Sigmoid colon (tissue), 7 donors: ENCODE results near the gene ZNF407. TPM values are rescaled to one million over a fixed set of nuclear protein-coding genes. Genes with fewer than 3 reads are reported as not detected.

Experiments used
- DNase-seq: peaks from one replicate; pipeline ENCODE4 v3.0.0-alpha.2; 2019
- H3K27ac ChIP-seq, 4 donors: fragments of 200-600 bp; sonication (generic); one replicate each; pipeline ENCODE4 v1.5.1; 2016 to 2019; ENCODE audit warnings: mild to moderate bottlenecking in 1 of 4
- H3K27me3 ChIP-seq, 3 donors: fragments of 200-600 bp; sonication (generic); one replicate each; pipeline ENCODE4 v1.5.1; 2019; ENCODE audit warnings: mild to moderate bottlenecking in 1 of 3
- H3K36me3 ChIP-seq, 4 donors: fragments of 200-600 bp; sonication (generic); one replicate each; pipeline ENCODE4 v1.5.1; 2016 to 2019
- H3K4me1 ChIP-seq, 4 donors: fragments of 200-600 bp; sonication (generic); one replicate each; pipeline ENCODE4 v1.5.1; 2017 to 2019
- H3K4me3 ChIP-seq, 4 donors: fragments of 200-600 bp; sonication (generic); one replicate each; pipeline ENCODE4 v1.5.1; 2017 to 2019; ENCODE audit warnings: mild to moderate bottlenecking in 2 of 4, moderate library complexity in 1 of 4
- H3K9me3 ChIP-seq, 4 donors: fragments of 200-600 bp in 3 of 4; sonication (generic) in 3 of 4; one replicate each; pipeline versions ENCODE4 v1.5.1 to v1.6.1; 2013 to 2019
- CTCF ChIP-seq, 4 experiments: fragments of 450-650 bp in 3 of 4; fragments of 200-600 bp in 1 of 4; IDR thresholded peaks; one replicate each; pipeline ENCODE4 v1.5.1; 2016 to 2019; ENCODE audit warnings: antibody characterized with exemption in 4 of 4, mild to moderate bottlenecking in 3 of 4, moderate library complexity in 2 of 4
- EP300 ChIP-seq, 4 donors: sonication (generic); formaldehyde crosslinking; IDR thresholded peaks; one replicate each; pipeline ENCODE4 v1.6.1; 2017; ENCODE audit warnings: antibody characterized with exemption in 4 of 4
- POLR2A ChIP-seq, 2 donors: fragments of 450-650 bp; IDR thresholded peaks; one replicate each; pipeline ENCODE4 v1.6.1; 2016; ENCODE audit warnings: antibody characterized with exemption in 2 of 2, mild to moderate bottlenecking in 2 of 2, moderate library complexity in 2 of 2
- POLR2AphosphoS5 ChIP-seq, 4 donors: sonication (generic); formaldehyde crosslinking; IDR thresholded peaks; one replicate each; pipeline ENCODE4 v1.6.1; 2017; ENCODE audit warnings: antibody characterized with exemption in 4 of 4
- WGBS, 2 donors: extraction: QIAGEN DNeasy Blood & Tissue Kit; methylation state at CpG; one replicate each; pipeline ENCODE4 v1.1.7; 2013; 5-methylcytosine and 5-hydroxymethylcytosine counted together
- intact Hi-C: fragments of 100-400 bp; cut with DNase I; formaldehyde crosslinking; loops from one replicate; pipeline ENCODE4 v1.15.1; 2023
- polyA plus RNA-seq, 3 donors: library from polyadenylated mRNA; stranded (reverse); fragments of 200-250 nt; gene quantifications; one replicate each; pipeline ENCODE4 v1.2.3, GENCODE V29; 2013
- total RNA-seq, 4 donors: library from RNA; depleted of rRNA; stranded (reverse); fragments of >200 nt; gene quantifications; one replicate each; pipeline ENCODE4 v1.1.0, GENCODE V29; 2016
- donor health status: healthy with polysubstance abuse.
- donor health status: Bipolar disorder and iron deficiency.
- donor health status: healthy.

ZNF407 gene
- total and polyA plus RNA-seq, 7 donors: 1.4 to 19.8 (median 16.3) TPM

DNA sequence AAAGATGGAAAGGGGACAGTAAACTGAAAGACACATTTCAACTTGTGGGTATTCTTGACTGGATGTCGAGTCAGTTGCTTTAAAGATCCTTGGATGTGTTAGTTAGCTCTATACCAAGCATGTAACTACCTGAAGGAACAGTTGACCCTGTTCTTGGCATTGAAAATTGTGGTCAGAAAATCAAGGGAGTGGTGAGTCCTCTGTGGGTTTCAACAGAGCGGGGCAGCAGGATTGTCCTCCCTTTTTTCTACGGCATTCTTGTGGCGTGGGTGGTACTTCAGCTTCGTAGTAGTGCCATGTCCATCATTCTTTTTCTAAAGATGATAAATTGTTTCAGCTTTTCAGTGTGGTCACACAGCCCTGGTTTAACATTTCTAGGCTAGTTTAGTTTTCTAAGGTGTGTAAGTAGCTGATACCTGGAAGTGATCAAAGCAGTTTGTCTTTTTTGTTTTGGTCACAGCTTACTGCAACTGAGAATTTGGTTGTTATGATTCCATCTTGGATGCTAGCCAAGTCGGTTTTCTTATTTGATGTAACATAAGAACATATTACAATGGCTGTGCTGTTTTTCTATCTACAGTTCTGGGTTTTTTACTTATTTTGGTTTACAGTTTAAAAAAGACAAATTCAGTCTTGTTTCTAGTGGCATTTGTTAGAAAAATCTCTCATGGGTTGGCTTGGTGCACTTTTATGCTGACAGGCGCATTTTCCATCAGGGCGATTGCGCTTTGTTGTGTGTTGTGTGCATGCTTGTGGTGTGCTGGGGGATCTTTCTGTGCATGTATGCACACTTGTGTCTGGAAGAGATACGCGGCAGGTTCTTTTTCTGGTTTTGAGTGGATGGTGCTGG is 84.7 kb downstream of the ZNF407 start:
- Histone ChIP-seq H3K4me1 (peaks cover 0 to 23% (median 15%) of the 10 kb centered on the region in 4 donors), H3K27me3 (no peaks in the 10 kb centered on the region), H3K9me3 (no peaks in the 10 kb centered on the region), H3K36me3 (peaks cover 0 to 5% (median 0%) of the 10 kb centered on the region in 4 donors), H3K27ac (no peak overlapping the region), H3K4me3 (no peak overlapping the region)
- WGBS, 2 donors: 91 to 94% methylated on average over 11 of the region's 11 CpGs
- no peak for TF ChIP-seq POLR2A (IDR thresholded peaks at IDR 0.05)
- TF ChIP-seq CTCF (IDR thresholded peaks at IDR 0.05): no peak
- no peak for TF ChIP-seq EP300 (IDR thresholded peaks at IDR 0.05)
- no peak for TF ChIP-seq POLR2AphosphoS5 (IDR thresholded peaks at IDR 0.05)
- DNase-seq: no peak
- intact Hi-C loops: no loop called here

DNA sequence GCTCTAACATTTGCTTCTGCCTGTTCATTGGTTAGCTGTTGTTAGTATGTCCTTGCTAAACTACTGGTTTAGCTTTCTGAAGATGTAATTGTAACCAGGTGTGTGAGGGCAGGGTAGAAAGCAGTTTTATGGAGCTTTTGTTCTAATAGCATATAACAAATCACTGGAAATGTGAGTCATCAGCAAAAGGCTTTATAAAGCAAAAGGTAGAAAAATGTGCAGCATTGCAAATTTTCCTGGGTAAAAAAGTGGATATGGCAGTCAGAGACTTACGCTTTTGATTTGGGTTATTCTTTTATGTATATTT is 85.3 kb downstream of the ZNF407 start:
- no peak overlapping the region for H3K27ac ChIP-seq
- peaks cover 0 to 23% (median 15%) of the 10 kb centered on the region in 4 donors for H3K4me1 ChIP-seq
- H3K27me3 ChIP-seq: no peaks in the 10 kb centered on the region
- 84 to 92% methylated on average over 1 of the region's 1 CpG for WGBS, 2 donors
- intact Hi-C loops: no loop called here
- no peak overlapping the region for H3K4me3 ChIP-seq
- TF ChIP-seq POLR2AphosphoS5 (IDR thresholded peaks at IDR 0.05): no peak
- no peaks in the 10 kb centered on the region for H3K9me3 ChIP-seq
- DNase-seq: no peak
- H3K36me3 ChIP-seq: no peaks in the 10 kb centered on the region

- H3K36me3 ChIP-seq: no peaks in the 10 kb centered on the region
- peaks cover 0 to 23% (median 15%) of the 10 kb centered on the region in 4 donors for H3K4me1 ChIP-seq
- no peaks in the 10 kb centered on the region for H3K27me3 ChIP-seq
- DNase-seq: no peak
- TF ChIP-seq POLR2A (IDR thresholded peaks at IDR 0.05) (no peak), POLR2AphosphoS5 (IDR thresholded peaks at IDR 0.05) (peak in 1 of 4 donors; percentile 40), CTCF (IDR thresholded peaks at IDR 0.05) (no peak), EP300 (IDR thresholded peaks at IDR 0.05) (no peak)
- H3K4me3 ChIP-seq: no peak overlapping the region
- intact Hi-C loops: no loop called here
- H3K9me3 ChIP-seq: no peaks in the 10 kb centered on the region
- no peak overlapping the region for H3K27ac ChIP-seq
Measured at GRCh38 chr18:74683573-74683972, 85.9 kb downstream of the ZNF407 start.

DNA sequence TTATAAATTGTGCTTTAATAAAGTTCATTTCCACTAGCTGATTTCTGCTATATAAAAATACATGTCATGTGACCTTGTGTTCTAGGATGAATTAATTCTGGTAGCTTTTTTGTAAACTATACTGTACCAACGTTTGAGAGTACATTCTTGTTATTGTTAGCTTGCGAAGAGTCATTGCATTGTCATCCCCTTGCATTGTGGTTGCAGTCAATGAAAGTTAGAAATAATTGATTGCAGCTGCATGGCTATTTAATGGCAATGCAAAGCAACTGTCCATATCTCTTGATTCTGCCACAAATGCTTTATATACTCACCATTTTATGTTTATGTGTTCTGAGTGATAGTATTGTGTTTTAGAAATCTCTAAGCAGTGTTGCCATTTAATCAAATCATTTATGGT is 91.6 kb downstream of the ZNF407 start:
- Histone ChIP-seq H3K4me1 (peaks cover 0 to under 1% (median 0%) of the 10 kb centered on the region in 4 donors), H3K9me3 (no peaks in the 10 kb centered on the region), H3K27ac (no peak overlapping the region), H3K27me3 (no peaks in the 10 kb centered on the region), H3K4me3 (no peak overlapping the region), H3K36me3 (no peaks in the 10 kb centered on the region)
- DNase-seq: no peak
- intact Hi-C loops: no loop called here
- no peak for TF ChIP-seq CTCF (IDR thresholded peaks at IDR 0.05)
- no peak for TF ChIP-seq EP300 (IDR thresholded peaks at IDR 0.05)
- TF ChIP-seq POLR2AphosphoS5 (IDR thresholded peaks at IDR 0.05): no peak
- TF ChIP-seq POLR2A (IDR thresholded peaks at IDR 0.05): no peak
- 79 to 81% methylated on average over 2 of the region's 2 CpGs for WGBS, 2 donors

DNA sequence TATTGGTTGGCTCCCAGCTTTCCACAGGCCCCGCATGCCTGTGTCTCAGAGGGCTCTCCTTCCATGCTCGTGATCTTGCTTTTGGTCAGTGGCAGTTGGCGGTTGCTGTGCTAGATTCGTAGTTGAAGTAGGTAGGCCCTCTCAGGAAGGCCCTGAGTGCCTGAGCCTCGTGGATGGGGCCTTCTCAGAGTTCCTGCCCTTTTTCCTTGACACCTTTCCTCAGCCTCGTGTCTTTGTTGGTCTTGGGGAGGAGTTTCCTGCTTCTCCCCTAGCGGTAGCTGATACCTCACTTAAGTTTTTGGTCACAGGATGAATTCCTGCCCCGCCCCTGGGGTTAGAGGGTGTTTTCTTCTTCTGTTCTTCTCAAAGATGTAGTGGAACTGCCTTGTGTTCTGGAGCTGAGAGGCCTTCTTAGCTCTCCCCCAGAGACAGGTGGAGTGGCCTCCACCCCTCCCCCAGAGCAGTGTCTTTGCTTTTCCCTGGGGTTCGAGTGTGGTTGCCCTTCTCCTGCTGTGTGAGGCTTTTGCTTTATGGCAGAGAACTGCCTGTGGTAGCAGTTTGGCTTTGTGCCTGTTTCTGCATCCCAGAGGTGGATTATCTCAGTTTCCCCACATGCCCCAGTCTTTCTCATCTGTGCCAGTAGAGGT is 94.8 kb downstream of the ZNF407 start:
- 84 to 85% methylated on average over 9 of the region's 9 CpGs for WGBS, 2 donors
- Histone ChIP-seq H3K36me3 (no peaks in the 10 kb centered on the region), H3K4me3 (no peak overlapping the region), H3K27ac (no peak overlapping the region), H3K27me3 (no peaks in the 10 kb centered on the region), H3K9me3 (no peaks in the 10 kb centered on the region), H3K4me1 (peaks cover 0 to 7% (median 1%) of the 10 kb centered on the region in 4 donors)
- TF ChIP-seq CTCF (IDR thresholded peaks at IDR 0.05) (no peak), EP300 (IDR thresholded peaks at IDR 0.05) (no peak), POLR2A (IDR thresholded peaks at IDR 0.05) (no peak), POLR2AphosphoS5 (IDR thresholded peaks at IDR 0.05) (no peak)
- no peak for DNase-seq
- intact Hi-C loops: no loop called here
